ENCODE results near the gene ABCA1.

GRCh38 chr9:104745852-104746251, 182.1 kb downstream of the ABCA1 start:
- TF ChIP-seq CTCF (IDR thresholded peaks at IDR 0.05; ENCODE audit: insufficient read depth, low read length, poor library complexity, severe bottlenecking) (no peak), EZH2phosphoT487 (conservative IDR thresholded peaks at IDR 0.05; ENCODE audit: low read length) (no peak)

All from SU-DHL-6 (cell line).